NCI-H2081 treated with DMSO at 0.1 percent for 48 hours (cell line): ENCODE results near the gene NTRK3.
"Not testable (repeated sequence)": the region's sequence is repeated elsewhere in the genome, so short reads cannot be mapped to it uniquely, and the experiment has no call there.

Source experiments
- DNase-seq: peaks from one replicate; lab custom pipeline; 2025; lab: John Stamatoyannopoulos, UW

Gene NTRK3

GRCh38 chr15:87874896-87875711 is 381.4 kb downstream of the NTRK3 start:
- DNase-seq, result no peak

- DNase-seq, result no peak
Measured at GRCh38 chr15:87873516-87873915, 383.0 kb downstream of the NTRK3 start.

GRCh38 chr15:87871731-87872320 is 384.7 kb downstream of the NTRK3 start:
- no peak for DNase-seq

GRCh38 chr15:87871258-87871681 is 385.3 kb downstream of the NTRK3 start:
- DNase-seq, result no peak

- DNase-seq, result no peak
Measured at GRCh38 chr15:87866961-87867360, 389.6 kb downstream of the NTRK3 start.

GRCh38 chr15:87863152-87863551 is 393.4 kb downstream of the NTRK3 start:
- no peak for DNase-seq

- DNase-seq, result no peak
Measured at GRCh38 chr15:87860743-87861142, 395.8 kb downstream of the NTRK3 start.

GRCh38 chr15:87858651-87859050 is 397.9 kb downstream of the NTRK3 start:
- no peak for DNase-seq

- DNase-seq, result no peak
Measured at GRCh38 chr15:87851497-87851896, 405.0 kb downstream of the NTRK3 start.

- no peak for DNase-seq
Measured at GRCh38 chr15:87850916-87851315, 405.6 kb downstream of the NTRK3 start.

GRCh38 chr15:87849181-87849580 is 407.4 kb downstream of the NTRK3 start:
- DNase-seq, result no peak

GRCh38 chr15:87848012-87848411 is 408.5 kb downstream of the NTRK3 start:
- DNase-seq, result no peak

GRCh38 chr15:87846746-87847145 is 409.8 kb downstream of the NTRK3 start:
- DNase-seq, result no peak

- DNase-seq, result no peak
Measured at GRCh38 chr15:87843312-87843711, 413.2 kb downstream of the NTRK3 start.

GRCh38 chr15:87841426-87841998 is 415.0 kb downstream of the NTRK3 start:
- DNase-seq, result no peak

GRCh38 chr15:87835830-87836229 is 420.7 kb downstream of the NTRK3 start:
- not testable (repeated sequence) for DNase-seq

GRCh38 chr15:87833333-87833732 is 423.2 kb downstream of the NTRK3 start:
- not testable (repeated sequence) for DNase-seq

- no peak for DNase-seq
Measured at GRCh38 chr15:87829332-87830050, 427.0 kb downstream of the NTRK3 start.

- no peak for DNase-seq
Measured at GRCh38 chr15:87828608-87829007, 427.9 kb downstream of the NTRK3 start.

- no peak for DNase-seq
Measured at GRCh38 chr15:87827131-87827530, 429.4 kb downstream of the NTRK3 start.

GRCh38 chr15:87826119-87826747 is 430.3 kb downstream of the NTRK3 start:
- DNase-seq, result no peak

GRCh38 chr15:87818756-87819155 is 437.8 kb downstream of the NTRK3 start:
- no peak for DNase-seq
